NT2/D1 (cell line): ENCODE measurements around the gene CEACAM16.

Experiments
- YY1 ChIP-seq: IDR thresholded peaks from 2 replicates; pipeline ENCODE4 v1.6.1; 2011; ENCODE audit not compliant: insufficient read length, insufficient read depth
- ZNF274 ChIP-seq: IDR thresholded peaks from 2 replicates; pipeline ENCODE4 v1.6.1; 2011; ENCODE audit warnings: mild to moderate bottlenecking, low read depth, low read length

DNA sequence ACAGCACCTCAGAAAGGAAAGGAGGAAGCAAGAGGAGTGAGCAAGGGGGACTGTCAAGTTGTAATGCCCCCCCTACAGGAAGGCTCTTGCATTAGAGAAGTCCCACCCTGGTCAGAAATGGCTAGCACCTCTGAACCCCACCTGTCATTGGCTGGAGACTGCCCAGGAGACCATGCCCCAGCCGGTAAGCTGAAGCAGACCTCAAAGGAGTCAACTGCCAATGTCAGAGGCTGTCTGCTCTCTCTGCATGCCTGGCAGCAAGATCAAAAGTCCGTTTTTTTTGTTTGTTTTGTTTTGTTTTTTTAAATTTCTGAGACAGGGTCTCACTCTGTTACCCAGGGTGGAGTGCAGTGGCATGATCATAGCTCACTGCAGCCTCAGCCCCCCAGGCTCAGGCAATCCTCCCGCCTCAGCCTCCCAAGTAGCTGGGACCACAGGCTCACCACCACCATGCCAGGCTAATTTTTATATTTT is 41.4 kb downstream of the CEACAM16 start:
- no peak for TF ChIP-seq ZNF274
- no peak for TF ChIP-seq YY1
